ENCODE data around the gene RASAL1. TPM values are rescaled to one million over a fixed set of nuclear protein-coding genes. Genes with fewer than 3 reads are reported as not detected.
"Not testable (repeated sequence)": the region's sequence is repeated elsewhere in the genome, so short reads cannot be mapped to it uniquely, and the experiment has no call there.

Gene RASAL1
- polyA plus RNA-seq, 12 donors, result 0.03 to 0.39 (median 0.09) TPM; not detected in 4

GRCh38 chr12:113118142-113118541, 17.4 kb downstream of the RASAL1 start:
- DNase-seq, result no peak

- DNase-seq, result not testable (repeated sequence)
Measured at GRCh38 chr12:113117684-113118083, 17.9 kb downstream of the RASAL1 start.

GRCh38 chr12:113116875-113117274, 18.7 kb downstream of the RASAL1 start:
- DNase-seq, result no peak

DNA sequence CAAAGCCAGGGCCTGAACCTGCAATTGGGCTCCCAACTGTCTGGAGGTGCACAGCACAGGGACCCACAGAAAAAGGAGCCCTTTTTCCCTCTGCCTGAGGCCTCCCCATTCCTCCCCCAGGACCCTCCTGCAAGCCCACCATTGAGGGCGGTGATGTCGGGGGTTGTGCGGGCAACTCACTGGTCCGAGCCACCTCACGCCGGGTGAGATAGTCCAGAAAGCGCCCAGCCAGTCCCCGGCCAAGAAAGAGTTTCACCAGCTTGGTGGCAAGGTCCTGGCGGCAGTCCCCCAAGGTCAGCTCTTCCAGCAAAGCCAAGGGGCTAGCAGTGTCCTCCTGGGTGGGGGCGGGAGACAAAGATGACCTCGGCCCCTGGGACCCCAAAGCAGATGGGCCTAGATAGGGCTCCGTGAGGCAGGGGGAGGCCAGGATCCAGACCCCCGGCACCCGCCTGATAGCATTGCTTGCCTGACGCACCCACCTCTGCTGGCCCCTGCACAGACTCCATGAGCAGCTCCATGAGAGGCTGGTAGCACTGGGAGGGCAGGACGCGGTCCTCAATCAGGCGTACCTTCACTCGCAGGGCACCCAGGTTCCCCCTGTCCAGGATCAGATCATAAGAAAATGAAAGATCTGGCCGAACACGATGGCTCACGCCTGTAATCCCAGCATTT, 20.0 kb downstream of the RASAL1 start:
- no peak for DNase-seq

DNA sequence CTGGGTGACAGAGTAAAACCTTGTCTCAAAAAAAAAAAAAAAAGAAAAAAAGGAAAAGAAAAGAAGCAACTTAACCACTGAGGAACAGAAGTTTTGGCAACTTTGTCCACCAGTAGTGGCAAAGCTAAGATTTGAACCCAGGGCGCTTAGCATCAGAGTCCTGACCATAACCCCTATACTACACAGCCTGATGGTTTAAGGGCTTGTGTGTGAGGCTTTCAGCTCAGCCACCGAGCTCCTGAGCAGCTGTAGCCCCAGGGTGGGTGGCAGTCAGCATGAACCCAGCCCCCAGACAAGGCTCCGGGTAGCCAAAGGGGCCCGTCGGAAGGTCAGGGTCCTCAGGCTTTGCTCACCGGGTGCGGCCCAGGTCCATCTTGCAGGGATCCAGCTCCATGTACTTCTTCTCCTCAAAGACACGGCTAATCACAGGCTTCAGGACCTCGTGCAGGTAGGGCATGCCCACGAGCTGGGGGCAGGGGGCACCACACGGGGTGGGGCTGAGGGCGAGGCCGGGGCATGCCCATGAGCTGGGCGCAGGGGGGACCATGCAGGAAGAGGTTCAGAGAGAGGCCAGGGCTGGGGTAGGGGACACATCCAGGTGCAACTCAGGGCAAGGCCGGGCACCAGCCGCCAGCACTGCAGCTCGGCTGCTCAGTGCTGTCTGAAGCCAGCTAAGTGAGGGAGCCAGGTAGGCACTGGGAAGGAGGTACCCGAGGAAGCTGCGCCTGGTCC, 20.9 kb downstream of the RASAL1 start:
- no peak for DNase-seq

DNA sequence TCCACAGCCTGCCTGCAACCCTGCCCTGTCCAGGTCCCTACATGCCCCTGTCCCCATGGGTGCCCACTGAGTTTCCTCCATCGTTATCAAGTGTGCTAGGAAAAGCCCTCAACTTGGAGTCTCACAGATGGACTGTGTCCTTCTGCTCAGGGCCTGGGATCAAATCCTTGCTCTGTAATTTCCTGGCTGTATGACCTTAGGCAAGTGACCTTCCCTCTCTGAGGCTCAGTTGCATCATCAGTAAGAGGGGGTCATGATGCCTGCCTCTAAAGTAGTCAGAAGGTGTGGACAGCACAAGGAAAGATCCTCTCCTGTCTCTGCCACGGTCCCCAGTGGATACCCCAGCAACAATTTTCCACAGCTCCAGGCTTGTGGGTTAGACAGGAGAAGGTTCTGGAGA, 22.2 kb downstream of the RASAL1 start:
- DNase-seq, result no peak

GRCh38 chr12:113112043-113112899, 23.3 kb downstream of the RASAL1 start:
- DNase-seq, result no peak

DNA sequence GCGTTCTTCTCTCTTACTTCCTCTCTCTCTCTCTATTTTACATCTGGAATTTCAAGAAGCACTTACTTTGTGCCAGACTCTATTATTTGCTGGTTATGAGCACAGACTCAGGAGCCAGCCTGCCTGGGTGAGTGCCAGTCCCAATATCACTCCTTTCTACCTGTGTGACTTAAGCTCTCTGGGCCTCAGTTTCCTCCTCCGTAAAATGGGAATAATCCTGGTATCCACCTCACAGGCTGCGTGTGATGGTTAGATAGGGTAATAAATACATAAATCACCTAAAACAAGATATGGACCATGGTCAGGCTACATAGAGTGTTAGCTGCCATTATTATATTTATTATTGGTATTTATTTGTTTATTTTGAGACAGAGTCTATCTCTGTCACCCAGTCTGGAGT, 24.3 kb downstream of the RASAL1 start:
- DNase-seq, result no peak

GRCh38 chr12:113109872-113110599, 25.5 kb downstream of the RASAL1 start:
- no peak for DNase-seq

- DNase-seq, result no peak
Measured at GRCh38 chr12:113109360-113109759, 26.2 kb downstream of the RASAL1 start.

- DNase-seq, result no peak
Measured at GRCh38 chr12:113108308-113108707, 27.3 kb downstream of the RASAL1 start.

GRCh38 chr12:113106361-113106760, 29.2 kb downstream of the RASAL1 start:
- DNase-seq, result no peak

- no peak for DNase-seq
Measured at GRCh38 chr12:113105606-113106271, 29.8 kb downstream of the RASAL1 start.

DNA sequence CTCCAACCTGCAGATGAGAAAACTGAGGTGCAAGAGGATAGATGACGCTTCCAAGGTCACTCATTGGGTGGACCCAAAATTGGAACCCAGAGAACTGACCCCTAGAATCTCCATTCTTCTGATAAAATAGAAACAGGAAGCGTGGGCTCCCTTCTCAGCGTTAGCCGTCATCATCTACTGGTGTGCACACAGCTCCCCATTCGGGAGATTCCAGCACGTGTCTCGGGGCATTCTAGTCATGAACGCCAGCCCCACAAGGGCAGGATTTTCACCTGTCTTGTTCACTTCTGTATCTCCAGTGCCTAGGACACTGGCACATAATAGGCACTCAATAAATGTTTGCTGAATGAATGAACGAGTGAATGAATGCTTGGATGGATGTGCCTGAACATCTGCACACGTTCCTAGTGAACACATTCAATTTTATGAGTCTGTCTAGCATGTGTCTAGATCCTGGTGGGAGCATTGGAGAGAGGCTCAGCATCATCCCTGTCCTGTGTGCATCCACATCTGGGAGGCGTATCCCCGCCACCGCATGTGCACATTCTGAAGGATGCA, 30.5 kb downstream of the RASAL1 start:
- DNase-seq, result no peak

- DNase-seq, result no peak
Measured at GRCh38 chr12:113103756-113104450, 31.7 kb downstream of the RASAL1 start.

DNA sequence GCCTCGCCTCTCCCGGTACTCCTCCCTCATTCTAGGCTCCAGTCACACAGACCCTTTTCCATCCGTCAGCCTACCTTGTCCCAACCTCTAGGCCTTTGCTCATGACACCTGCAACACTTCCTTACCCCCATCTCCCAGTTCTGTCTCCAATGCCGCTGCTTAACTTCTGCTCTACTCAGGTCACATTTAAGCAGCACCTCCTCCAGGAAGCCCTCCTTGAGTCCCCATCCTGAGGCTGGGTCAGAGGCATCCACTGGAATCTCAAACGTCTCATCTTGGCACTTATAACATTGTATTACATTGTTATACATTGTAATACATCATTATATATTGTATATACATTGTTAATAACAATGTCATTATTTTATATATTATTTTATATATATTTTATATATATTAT, 32.8 kb downstream of the RASAL1 start:
- DNase-seq, result no peak

DNA sequence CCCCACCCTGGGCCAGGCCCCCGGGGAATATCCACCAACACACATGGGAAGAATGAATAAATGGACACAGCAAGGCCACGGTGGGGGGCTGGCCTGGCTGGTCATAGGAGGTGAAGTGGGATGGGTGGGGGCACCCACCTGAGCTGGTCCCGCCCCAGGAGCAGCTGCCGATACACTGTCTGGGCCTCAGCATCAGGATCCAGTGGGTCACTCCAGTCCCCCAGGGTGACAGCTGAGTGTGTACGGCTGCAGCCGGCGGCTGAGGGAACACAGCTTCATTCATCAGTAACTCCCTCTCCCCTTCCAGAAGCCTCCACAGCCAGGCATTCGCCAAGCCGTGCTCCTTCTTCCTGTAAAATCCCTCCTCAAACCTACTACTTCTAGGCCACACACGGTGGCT, 33.8 kb downstream of the RASAL1 start:
- DNase-seq, result no peak

- no peak for DNase-seq
Measured at GRCh38 chr12:113099764-113100163, 35.8 kb downstream of the RASAL1 start.

DNA sequence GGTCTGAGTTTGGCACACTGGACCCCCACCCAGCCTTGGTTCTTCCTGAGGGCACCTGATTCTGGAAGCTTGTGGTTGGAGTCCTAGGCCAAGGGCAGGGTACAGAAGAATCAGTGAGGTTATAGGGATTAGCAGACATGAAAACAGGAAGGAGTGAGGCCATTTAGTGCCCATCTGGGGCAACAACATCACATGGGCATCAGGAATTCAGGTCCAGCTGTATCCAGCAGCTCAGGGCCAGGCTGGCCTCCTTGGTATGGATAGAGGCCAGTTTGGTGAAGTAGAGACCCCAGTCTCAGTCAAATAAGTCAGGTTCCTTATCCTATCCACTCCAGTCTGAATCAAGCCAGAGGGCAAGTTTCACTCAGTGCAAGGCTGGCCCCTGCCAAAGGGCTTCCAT, 36.2 kb downstream of the RASAL1 start:
- DNase-seq, result no peak

DNA sequence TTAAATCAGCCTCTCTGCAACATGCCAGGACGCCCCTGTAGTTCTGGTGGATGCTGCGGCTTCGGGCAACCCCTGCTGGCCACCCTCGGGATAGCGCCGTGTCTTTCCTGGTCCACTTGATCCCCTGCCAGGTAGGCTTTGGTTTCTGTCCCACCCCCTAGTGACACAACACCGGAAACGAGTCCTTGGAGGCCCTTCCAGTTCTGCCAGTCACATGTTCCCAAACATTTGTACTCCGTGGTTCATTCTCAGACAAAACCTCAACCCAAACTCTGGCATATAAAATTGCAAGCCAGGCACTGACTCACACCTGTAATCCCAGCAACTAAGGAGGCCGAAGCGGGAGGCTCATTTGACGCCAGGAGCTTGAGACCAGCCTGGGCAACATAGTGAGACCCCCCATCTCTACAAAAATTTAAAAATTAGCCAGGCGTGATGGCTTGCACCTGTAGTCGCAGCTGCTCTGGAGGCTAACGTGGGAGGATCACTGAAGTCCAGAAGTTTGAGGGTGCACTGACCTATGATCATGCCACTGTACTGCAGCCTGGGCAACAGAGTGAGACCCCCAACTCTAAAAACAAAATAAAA, 37.0 kb downstream of the RASAL1 start:
- DNase-seq, result peak; percentile 60

Data from muscle of arm (tissue), 12 donors.